Mesenchymal stem cell (in vitro differentiated cells and primary cell): ENCODE data around the gene COL18A1.
"Not testable (repeated sequence)": the region's sequence is repeated elsewhere in the genome, so short reads cannot be mapped to it uniquely, and the experiment has no call there.

ENCODE experiments used
- DNase-seq: peaks from one replicate; pipeline ENCODE4 v3.0.0-alpha.2; 2013
- H2AFZ ChIP-seq: one replicate; pipeline ENCODE4 v1.6.1; 2013; ENCODE audit warnings: low read depth, mild to moderate bottlenecking, control low read depth, inconsistent platforms, low read length, moderate library complexity
- H2AK5ac ChIP-seq: 2 replicates; pipeline ENCODE4 v1.6.1; 2013; ENCODE audit warnings: low read length, moderate library complexity, mild to moderate bottlenecking, inconsistent platforms; ENCODE audit not compliant: severe bottlenecking
- H2BK120ac ChIP-seq: one replicate; pipeline ENCODE4 v1.6.1; 2013; ENCODE audit warnings: low read depth, mild to moderate bottlenecking, inconsistent platforms, low read length, moderate library complexity
- H2BK12ac ChIP-seq, 2 experiments: one replicate each; pipeline ENCODE4 v1.6.1; 2013; ENCODE audit warnings: inconsistent platforms in 2 of 2, low read length in 2 of 2, mild to moderate bottlenecking in 2 of 2, moderate library complexity in 2 of 2, control low read depth in 1 of 2
- H2BK15ac ChIP-seq: one replicate; pipeline ENCODE4 v1.6.1; 2013; ENCODE audit warnings: mild to moderate bottlenecking, low read depth, inconsistent platforms; ENCODE audit not compliant: poor library complexity, severe bottlenecking
- H2BK5ac ChIP-seq: 2 replicates; pipeline ENCODE4 v1.6.1; 2013; ENCODE audit warnings: low read depth, mild to moderate bottlenecking, low read length, control low read depth, inconsistent platforms; ENCODE audit not compliant: poor library complexity, severe bottlenecking
- H3K14ac ChIP-seq, 2 experiments: one replicate each; pipeline ENCODE4 v1.6.1; 2013; ENCODE audit warnings: inconsistent platforms in 2 of 2, low read length in 2 of 2, control low read depth in 1 of 2, mild to moderate bottlenecking in 1 of 2, moderate library complexity in 1 of 2
- H3K18ac ChIP-seq, 2 experiments: one replicate each; pipeline ENCODE4 v1.6.1; 2013; ENCODE audit warnings: inconsistent platforms in 2 of 2, low read length in 2 of 2, control low read depth in 1 of 2, low read depth in 1 of 2, mild to moderate bottlenecking in 1 of 2
- H3K23ac ChIP-seq, 2 experiments: one replicate each; pipeline ENCODE4 v1.6.1; 2013; ENCODE audit warnings: inconsistent platforms in 2 of 2, low read length in 2 of 2, mild to moderate bottlenecking in 2 of 2, moderate library complexity in 2 of 2, control low read depth in 1 of 2
- H3K27ac ChIP-seq: 2 replicates; pipeline ENCODE4 v1.5.1; 2013; ENCODE audit warnings: mild to moderate bottlenecking, moderate library complexity, low read length, control low read depth, inconsistent platforms; ENCODE audit not compliant: poor library complexity, severe bottlenecking
- H3K27me3 ChIP-seq, 2 experiments: 2 replicates each; pipeline versions ENCODE4 v1.6.1 to v1.7.0; 2013; ENCODE audit warnings: low read length in 2 of 2, mild to moderate bottlenecking in 2 of 2, moderate library complexity in 2 of 2, control low read depth in 1 of 2, inconsistent platforms in 1 of 2; ENCODE audit not compliant: control insufficient read depth in 1 of 2, insufficient read depth in 1 of 2
- H3K36me3 ChIP-seq, 2 experiments: 2 replicates each; pipeline versions ENCODE4 v1.6.1 to v1.7.0; 2013; ENCODE audit warnings: low read length in 2 of 2, control low read depth in 1 of 2, inconsistent platforms in 1 of 2, low read depth in 1 of 2, mild to moderate bottlenecking in 1 of 2; ENCODE audit not compliant: insufficient read depth in 2 of 2, control insufficient read depth in 1 of 2
- H3K4ac ChIP-seq, 2 experiments: one replicate each; pipeline ENCODE4 v1.6.1; 2013; ENCODE audit warnings: inconsistent platforms in 2 of 2, low read length in 2 of 2, mild to moderate bottlenecking in 2 of 2, moderate library complexity in 2 of 2, control low read depth in 1 of 2, low read depth in 1 of 2
- H3K4me1 ChIP-seq: 2 replicates; pipeline ENCODE4 v1.6.1; 2013; ENCODE audit warnings: low read depth, low read length, control low read depth; ENCODE audit not compliant: control insufficient read depth, insufficient read depth
- H3K4me2 ChIP-seq: 2 replicates; pipeline ENCODE4 v1.6.1; 2013; ENCODE audit warnings: low read length, mild to moderate bottlenecking, inconsistent platforms; ENCODE audit not compliant: poor library complexity, severe bottlenecking
- H3K4me3 ChIP-seq, 2 experiments: 2 replicates each; pipeline versions ENCODE4 v1.5.1 to v1.7.0; 2013; ENCODE audit warnings: low read length in 2 of 2, mild to moderate bottlenecking in 2 of 2, control low read depth in 1 of 2, low read depth in 1 of 2; ENCODE audit not compliant: insufficient read depth in 1 of 2
- H3K79me1 ChIP-seq: replicated peaks from 2 replicates; pipeline ENCODE4 v1.6.1; 2013; ENCODE audit warnings: mild to moderate bottlenecking, control low read depth, low read length, inconsistent platforms; ENCODE audit not compliant: poor library complexity, severe bottlenecking
- H3K9ac ChIP-seq: 2 replicates; pipeline ENCODE4 v1.7.0; 2013; ENCODE audit warnings: mild to moderate bottlenecking, low read length, moderate library complexity
- H3K9me3 ChIP-seq: 2 replicates; pipeline ENCODE4 v1.7.0; 2013; ENCODE audit warnings: mild to moderate bottlenecking, low read length; ENCODE audit not compliant: control insufficient read depth
- H4K8ac ChIP-seq: one replicate; pipeline ENCODE4 v1.6.1; 2013; ENCODE audit warnings: inconsistent platforms, mild to moderate bottlenecking, low read length, moderate library complexity
- H4K91ac ChIP-seq: one replicate; pipeline ENCODE4 v1.6.1; 2013; ENCODE audit warnings: mild to moderate bottlenecking, low read length, inconsistent platforms
- WGBS: methylation state at CpG from one replicate; pipeline ENCODE4 v1.1.7; 2013; ENCODE audit warnings: mixed read lengths; 5-methylcytosine and 5-hydroxymethylcytosine counted together

The COL18A1 gene

DNA sequence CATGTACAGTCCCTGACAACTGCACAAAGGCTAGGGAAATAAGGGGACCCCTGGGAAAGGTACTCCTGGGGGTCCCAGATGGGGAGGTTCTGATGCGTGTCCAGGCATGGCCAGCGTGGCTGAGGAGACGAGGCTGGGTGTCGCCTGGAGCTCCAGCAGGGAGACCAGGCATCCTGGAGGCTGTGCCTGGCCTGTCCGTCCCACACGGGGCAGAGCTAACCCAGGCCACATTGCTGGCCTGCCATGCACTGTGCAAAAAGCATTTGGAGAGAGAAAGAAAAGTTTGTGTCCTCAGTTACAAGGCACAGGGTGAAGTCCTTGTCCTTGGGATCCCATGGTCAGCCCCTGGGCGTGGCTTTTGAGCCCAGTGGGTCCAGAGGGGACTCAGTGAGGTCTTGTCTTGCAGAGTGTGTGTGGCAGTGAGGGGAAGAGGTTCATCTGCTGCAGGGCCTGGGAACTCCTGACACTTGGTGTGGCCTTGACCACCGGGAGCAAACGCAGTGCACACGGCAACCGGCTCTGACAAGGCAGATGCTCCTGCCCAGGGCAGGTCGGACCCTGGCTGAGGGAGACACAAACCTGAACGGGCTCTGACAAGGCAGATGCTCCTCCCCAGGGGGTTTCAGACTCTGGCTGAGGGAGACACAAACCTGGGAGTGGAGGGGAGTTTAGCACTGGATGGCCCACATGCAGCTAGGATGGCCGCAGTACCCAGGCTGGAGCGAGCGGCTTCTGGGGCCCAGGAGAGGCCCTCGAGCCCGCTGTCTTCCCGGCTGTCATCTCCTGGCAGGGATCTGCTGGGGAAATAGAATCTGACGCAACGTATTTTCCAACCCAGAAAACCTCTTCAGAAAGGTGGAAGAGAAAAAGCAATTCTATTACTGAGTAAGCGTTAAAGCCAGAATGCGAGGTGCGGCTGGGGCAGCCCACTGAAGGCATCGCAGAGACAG is 37.3 kb upstream of the COL18A1 start:
- Histone ChIP-seq H3K14ac (peak overlapping the region in 1 of 2 experiments; percentile 93), H3K79me1 (peaks cover 5% of the 10 kb centered on the region), H2AK5ac (peak overlapping the region; percentile 95), H3K9me3 (peaks cover 3% of the 10 kb centered on the region), H2BK15ac (no peak overlapping the region), H3K4ac (peak overlapping the region; percentile 30 to 81), H2AFZ (peak overlapping the region; percentile 16), H3K18ac (peak overlapping the region; percentile 86 to 90), H2BK12ac (peak overlapping the region; percentile 78 to 94), H3K4me2 (no peak overlapping the region), H3K27ac (peak overlapping the region; percentile 85), H3K9ac (peak overlapping the region; percentile 54), H3K23ac (no peak overlapping the region), H2BK120ac (peak overlapping the region; percentile 74), H2BK5ac (peak overlapping the region; percentile 84), H3K4me1 (peaks cover 49% of the 10 kb centered on the region), H3K36me3 (no peaks in the 10 kb centered on the region), H3K4me3 (no peak overlapping the region), H4K91ac (peak overlapping the region; percentile 96), H4K8ac (peak overlapping the region; percentile 20), H3K27me3 (no peaks in the 10 kb centered on the region)
- WGBS: 82% methylated on average over 25 of the region's 25 CpGs
- DNase-seq: no peak

DNA sequence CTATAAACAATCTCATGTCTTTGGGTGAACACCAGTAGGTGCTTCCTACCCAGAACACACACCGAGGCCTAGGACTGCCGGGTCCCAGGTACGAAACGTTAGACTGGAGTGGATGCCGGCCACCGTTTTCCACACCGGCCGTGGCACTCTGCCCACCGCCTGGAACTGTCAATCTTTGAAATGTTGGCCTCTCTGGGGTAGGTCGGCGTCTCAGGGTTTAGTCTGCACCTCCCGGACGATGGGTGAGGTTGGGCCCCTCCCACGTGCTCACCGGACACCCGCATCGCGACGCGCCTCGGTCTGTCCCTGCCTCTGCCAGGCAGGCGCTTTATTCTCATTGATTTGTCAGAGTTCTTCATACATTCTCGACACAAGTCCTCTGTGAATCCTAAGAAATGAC is 35.9 kb upstream of the COL18A1 start:
- H3K4me3 ChIP-seq, H3K36me3 ChIP-seq, H3K4me2 ChIP-seq, H3K9ac ChIP-seq, H3K27me3 ChIP-seq, H3K79me1 ChIP-seq, H3K9me3 ChIP-seq, H2AK5ac ChIP-seq, H3K27ac ChIP-seq, H2AFZ ChIP-seq, DNase-seq, H2BK15ac ChIP-seq, H3K14ac ChIP-seq, H2BK120ac ChIP-seq, H2BK5ac ChIP-seq, H3K23ac ChIP-seq: not testable (repeated sequence)
- Histone ChIP-seq H4K91ac (peak overlapping the region; percentile 96), H4K8ac (peak overlapping the region; percentile 50), H3K4me1 (peaks cover 55% of the 10 kb centered on the region), H3K4ac (peak overlapping the region; percentile 11 to 46), H3K18ac (peak overlapping the region in 1 of 2 experiments; percentile 64), H2BK12ac (peak overlapping the region; percentile 38 to 92)
- 95% methylated on average over 23 of the region's 23 CpGs for WGBS

DNA sequence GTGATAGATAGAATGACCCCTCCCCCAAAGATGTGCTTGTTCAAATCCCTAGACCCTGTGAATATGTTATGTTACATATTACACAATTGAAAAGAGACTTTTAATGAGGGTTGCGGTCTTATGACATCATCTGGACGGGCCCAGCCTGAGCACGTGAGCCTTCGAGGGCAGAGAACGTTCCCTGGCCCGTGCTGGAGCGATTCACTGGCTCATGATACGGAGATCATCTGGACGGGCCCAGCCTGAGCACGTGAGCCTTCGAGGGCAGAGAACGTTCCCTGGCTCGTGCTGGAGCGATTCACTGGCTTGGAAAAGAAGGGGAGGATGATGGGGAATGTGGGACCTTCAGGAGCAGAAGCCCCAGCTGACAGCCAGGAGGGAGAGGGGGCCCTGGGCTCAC is 34.4 kb upstream of the COL18A1 start:
- peak overlapping the region; percentile 87 for H2AK5ac ChIP-seq
- H4K91ac ChIP-seq: peak overlapping the region; percentile 41
- no peak overlapping the region for H2BK120ac ChIP-seq
- no peak overlapping the region for H3K27ac ChIP-seq
- no peak overlapping the region for H3K23ac ChIP-seq
- no peak overlapping the region for H2BK5ac ChIP-seq
- no peak overlapping the region for H3K4ac ChIP-seq
- no peak overlapping the region for H2AFZ ChIP-seq
- no peak overlapping the region for H3K4me3 ChIP-seq
- no peaks in the 10 kb centered on the region for H3K36me3 ChIP-seq
- H4K8ac ChIP-seq: no peak overlapping the region
- peaks cover 5% of the 10 kb centered on the region for H3K79me1 ChIP-seq
- H3K9ac ChIP-seq: no peak overlapping the region
- H3K4me2 ChIP-seq: no peak overlapping the region
- peak overlapping the region in 1 of 2 experiments; percentile 32 for H2BK12ac ChIP-seq
- H3K14ac ChIP-seq: no peak overlapping the region
- no peak overlapping the region for H2BK15ac ChIP-seq
- WGBS: 89% methylated on average over 14 of the region's 14 CpGs
- H3K4me1 ChIP-seq: peaks cover 49% of the 10 kb centered on the region
- no peak for DNase-seq
- no peak overlapping the region for H3K18ac ChIP-seq
- H3K9me3 ChIP-seq: peaks cover 4% of the 10 kb centered on the region
- H3K27me3 ChIP-seq: no peaks in the 10 kb centered on the region

DNA sequence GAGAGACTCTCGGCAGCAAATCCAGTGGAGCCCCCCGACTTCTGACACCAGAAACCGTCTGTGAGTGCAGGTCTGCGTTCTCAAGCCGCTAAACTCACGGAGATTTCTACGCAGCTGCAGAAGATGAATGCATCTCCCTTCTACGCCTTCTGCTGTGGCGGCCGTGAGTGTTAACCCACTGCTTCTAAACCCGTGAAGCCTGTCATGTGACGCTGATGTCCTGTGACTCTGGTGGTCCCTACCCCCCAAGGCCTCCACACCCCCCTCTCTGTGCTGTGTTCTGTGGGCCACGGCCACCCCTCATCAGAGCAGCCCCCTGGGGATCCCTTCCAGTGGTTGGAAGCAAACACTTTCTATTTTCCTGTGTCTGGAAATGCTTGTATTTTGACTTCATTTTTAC is 33.9 kb upstream of the COL18A1 start:
- no peaks in the 10 kb centered on the region for H3K36me3 ChIP-seq
- no peak for DNase-seq
- peaks cover 4% of the 10 kb centered on the region for H3K9me3 ChIP-seq
- no peak overlapping the region for H4K91ac ChIP-seq
- H3K9ac ChIP-seq: no peak overlapping the region
- no peak overlapping the region for H3K4ac ChIP-seq
- no peak overlapping the region for H2BK120ac ChIP-seq
- no peak overlapping the region for H3K4me2 ChIP-seq
- H2BK5ac ChIP-seq: no peak overlapping the region
- no peaks in the 10 kb centered on the region for H3K27me3 ChIP-seq
- peaks cover 44% of the 10 kb centered on the region for H3K4me1 ChIP-seq
- peaks cover 5% of the 10 kb centered on the region for H3K79me1 ChIP-seq
- no peak overlapping the region for H2BK15ac ChIP-seq
- H2AK5ac ChIP-seq: no peak overlapping the region
- 91% methylated on average over 12 of the region's 13 CpGs for WGBS
- no peak overlapping the region for H3K4me3 ChIP-seq
- H3K27ac ChIP-seq: no peak overlapping the region
- peak overlapping the region in 1 of 2 experiments; percentile 57 for H3K18ac ChIP-seq
- no peak overlapping the region for H3K23ac ChIP-seq
- no peak overlapping the region for H3K14ac ChIP-seq
- H2BK12ac ChIP-seq: peak overlapping the region in 1 of 2 experiments; percentile 32
- no peak overlapping the region for H2AFZ ChIP-seq
- peak overlapping the region; percentile 71 for H4K8ac ChIP-seq
